Peyer's patch (tissue), 4 donors: ENCODE measurements around the gene FRMD1. TPM values are rescaled to one million over a fixed set of nuclear protein-coding genes. Genes with fewer than 3 reads are reported as not detected.

Experiments used
- DNase-seq, 3 donors: peaks; one replicate each; pipeline ENCODE4 v3.0.0-alpha.2; 2017 to 2019
- H3K27ac ChIP-seq, 4 donors: fragments of 200-600 bp; sonication (generic); one replicate each; pipeline ENCODE4 v1.5.1; 2016 to 2019
- H3K27me3 ChIP-seq, 2 donors: fragments of 200-600 bp; sonication (generic); one replicate each; pipeline ENCODE4 v1.5.1; 2019
- H3K36me3 ChIP-seq, 3 donors: fragments of 200-600 bp; sonication (generic); one replicate each; pipeline ENCODE4 v1.5.1; 2016 to 2019
- H3K4me1 ChIP-seq, 4 donors: fragments of 200-600 bp; sonication (generic); one replicate each; pipeline ENCODE4 v1.5.1; 2016 to 2019
- H3K4me3 ChIP-seq, 4 donors: fragments of 200-600 bp; sonication (generic); 1 replicate in 3 of 4; 2 replicates in 1 of 4; pipeline ENCODE4 v1.5.1; 2016 to 2019; ENCODE audit warnings: mild to moderate bottlenecking in 1 of 4
- H3K9me3 ChIP-seq, 4 donors: fragments of 200-600 bp; sonication (generic); one replicate each; pipeline ENCODE4 v1.5.1; 2016 to 2019; ENCODE audit warnings: mild to moderate bottlenecking in 1 of 4
- POLR2A ChIP-seq, 2 donors: fragments of 450-650 bp; IDR thresholded peaks; one replicate each; pipeline ENCODE4 v1.5.1; 2017; ENCODE audit warnings: antibody characterized with exemption in 2 of 2, mild to moderate bottlenecking in 2 of 2, moderate library complexity in 2 of 2
- total RNA-seq, 4 donors: library from RNA; depleted of rRNA; stranded (reverse); fragments of >200 nt; gene quantifications; one replicate each; pipeline ENCODE4 v1.1.0, GENCODE V29; 2016
- TF ChIP-seq, protein P1 (sequence below), 6 experiments: fragments of 450-650 bp in 4 of 6; fragments of 200-600 bp in 2 of 6; sonication (generic) in 1 of 6; IDR thresholded peaks; one replicate each; pipeline ENCODE4 v1.5.1; 2017 to 2019; ENCODE audit warnings: antibody characterized with exemption in 6 of 6, mild to moderate bottlenecking in 3 of 6, moderate library complexity in 1 of 6

Gene FRMD1
- total RNA-seq, 4 donors from 2014 or later: 1.7 to 28.7 (median 15.7) TPM

GRCh38 chr6:168086066-168086465, 7.1 kb upstream of the FRMD1 start:
- Histone ChIP-seq H3K9me3 (no peaks in the 10 kb centered on the region), H3K4me1 (peaks cover 0 to 17% (median 2%) of the 10 kb centered on the region in 4 donors), H3K27me3 (no peaks in the 10 kb centered on the region), H3K27ac (no peak overlapping the region), H3K36me3 (no peaks in the 10 kb centered on the region), H3K4me3 (no peak overlapping the region)
- no peak for TF ChIP-seq POLR2A (IDR thresholded peaks at IDR 0.05)
- TF ChIP-seq, protein P1, sequence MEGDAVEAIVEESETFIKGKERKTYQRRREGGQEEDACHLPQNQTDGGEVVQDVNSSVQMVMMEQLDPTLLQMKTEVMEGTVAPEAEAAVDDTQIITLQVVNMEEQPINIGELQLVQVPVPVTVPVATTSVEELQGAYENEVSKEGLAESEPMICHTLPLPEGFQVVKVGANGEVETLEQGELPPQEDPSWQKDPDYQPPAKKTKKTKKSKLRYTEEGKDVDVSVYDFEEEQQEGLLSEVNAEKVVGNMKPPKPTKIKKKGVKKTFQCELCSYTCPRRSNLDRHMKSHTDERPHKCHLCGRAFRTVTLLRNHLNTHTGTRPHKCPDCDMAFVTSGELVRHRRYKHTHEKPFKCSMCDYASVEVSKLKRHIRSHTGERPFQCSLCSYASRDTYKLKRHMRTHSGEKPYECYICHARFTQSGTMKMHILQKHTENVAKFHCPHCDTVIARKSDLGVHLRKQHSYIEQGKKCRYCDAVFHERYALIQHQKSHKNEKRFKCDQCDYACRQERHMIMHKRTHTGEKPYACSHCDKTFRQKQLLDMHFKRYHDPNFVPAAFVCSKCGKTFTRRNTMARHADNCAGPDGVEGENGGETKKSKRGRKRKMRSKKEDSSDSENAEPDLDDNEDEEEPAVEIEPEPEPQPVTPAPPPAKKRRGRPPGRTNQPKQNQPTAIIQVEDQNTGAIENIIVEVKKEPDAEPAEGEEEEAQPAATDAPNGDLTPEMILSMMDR (IDR thresholded peaks at IDR 0.05): no peak
- DNase-seq: no peak

GRCh38 chr6:168084465-168085160, 5.6 kb upstream of the FRMD1 start:
- Histone ChIP-seq H3K9me3 (no peaks in the 10 kb centered on the region), H3K4me1 (peaks cover 0 to 20% (median 2%) of the 10 kb centered on the region in 4 donors), H3K36me3 (no peaks in the 10 kb centered on the region), H3K27ac (no peak overlapping the region), H3K4me3 (no peak overlapping the region), H3K27me3 (no peaks in the 10 kb centered on the region)
- no peak for TF ChIP-seq POLR2A (IDR thresholded peaks at IDR 0.05)
- TF ChIP-seq, protein P1 (IDR thresholded peaks at IDR 0.05): no peak
- DNase-seq: no peak

GRCh38 chr6:168083514-168083885, 4.5 kb upstream of the FRMD1 start:
- Histone ChIP-seq H3K4me1 (peaks cover 0 to 24% (median 1%) of the 10 kb centered on the region in 4 donors), H3K36me3 (no peaks in the 10 kb centered on the region), H3K4me3 (no peak overlapping the region), H3K27ac (no peak overlapping the region), H3K9me3 (no peaks in the 10 kb centered on the region), H3K27me3 (no peaks in the 10 kb centered on the region)
- TF ChIP-seq, protein P1 (IDR thresholded peaks at IDR 0.05): no peak
- no peak for TF ChIP-seq POLR2A (IDR thresholded peaks at IDR 0.05)
- no peak for DNase-seq

GRCh38 chr6:168082860-168083513, 4.0 kb upstream of the FRMD1 start:
- no peak overlapping the region for H3K27ac ChIP-seq
- DNase-seq: no peak
- no peaks in the 10 kb centered on the region for H3K27me3 ChIP-seq
- H3K4me3 ChIP-seq: no peak overlapping the region
- H3K36me3 ChIP-seq: no peaks in the 10 kb centered on the region
- H3K4me1 ChIP-seq: peaks cover 0 to 24% (median 0%) of the 10 kb centered on the region in 4 donors
- TF ChIP-seq POLR2A (IDR thresholded peaks at IDR 0.05): no peak
- TF ChIP-seq, protein P1 (IDR thresholded peaks at IDR 0.05): no peak
- H3K9me3 ChIP-seq: no peaks in the 10 kb centered on the region

- peaks cover 0 to 17% (median 0%) of the 10 kb centered on the region in 4 donors for H3K4me1 ChIP-seq
- no peaks in the 10 kb centered on the region for H3K27me3 ChIP-seq
- TF ChIP-seq POLR2A (IDR thresholded peaks at IDR 0.05): no peak
- TF ChIP-seq, protein P1 (IDR thresholded peaks at IDR 0.05): no peak
- no peak overlapping the region for H3K4me3 ChIP-seq
- DNase-seq: no peak
- H3K36me3 ChIP-seq: no peaks in the 10 kb centered on the region
- H3K27ac ChIP-seq: no peak overlapping the region
- H3K9me3 ChIP-seq: no peaks in the 10 kb centered on the region
Measured at GRCh38 chr6:168081858-168082546, 3.0 kb upstream of the FRMD1 start.
